ENCODE results near the gene ST8SIA1.

The ST8SIA1 gene

GRCh38 chr12:22231078-22231477, 103.4 kb downstream of the ST8SIA1 start:
- DNase-seq, result no peak

GRCh38 chr12:22230280-22230794, 104.2 kb downstream of the ST8SIA1 start:
- no peak for DNase-seq

GRCh38 chr12:22229652-22230279, 104.7 kb downstream of the ST8SIA1 start:
- no peak for DNase-seq

GRCh38 chr12:22228022-22228875, 106.3 kb downstream of the ST8SIA1 start:
- no peak for DNase-seq

GRCh38 chr12:22223356-22223755, 111.2 kb downstream of the ST8SIA1 start:
- DNase-seq, result no peak

- DNase-seq, result no peak
Observed at GRCh38 chr12:22217556-22217955, 117.0 kb downstream of the ST8SIA1 start.

GRCh38 chr12:22215467-22216253, 118.8 kb downstream of the ST8SIA1 start:
- DNase-seq, result no peak

- DNase-seq, result no peak
Observed at GRCh38 chr12:22211128-22211527, 123.4 kb downstream of the ST8SIA1 start.

- DNase-seq, result no peak
Observed at GRCh38 chr12:22209422-22209821, 125.1 kb downstream of the ST8SIA1 start.

- no peak for DNase-seq
Observed at GRCh38 chr12:22206111-22206728, 128.3 kb downstream of the ST8SIA1 start.

- DNase-seq, result no peak
Observed at GRCh38 chr12:22204391-22204790, 130.1 kb downstream of the ST8SIA1 start.

GRCh38 chr12:22202847-22203246, 131.7 kb downstream of the ST8SIA1 start:
- DNase-seq, result no peak

- no peak for DNase-seq
Observed at GRCh38 chr12:22201101-22201500, 133.4 kb downstream of the ST8SIA1 start.

- DNase-seq, result no peak
Observed at GRCh38 chr12:22196236-22196635, 138.3 kb downstream of the ST8SIA1 start.

GRCh38 chr12:22190969-22191368, 143.5 kb downstream of the ST8SIA1 start:
- no peak for DNase-seq

GRCh38 chr12:22188431-22188830, 146.1 kb downstream of the ST8SIA1 start:
- DNase-seq, result no peak

- DNase-seq, result no peak
Observed at GRCh38 chr12:22180705-22181104, 153.8 kb downstream of the ST8SIA1 start.

GRCh38 chr12:22173177-22173576, 161.3 kb downstream of the ST8SIA1 start:
- DNase-seq, result no peak

- DNase-seq, result no peak
Observed at GRCh38 chr12:22172501-22172900, 162.0 kb downstream of the ST8SIA1 start.

GRCh38 chr12:22169376-22169775, 165.1 kb downstream of the ST8SIA1 start:
- no peak for DNase-seq

GRCh38 chr12:22164139-22164538, 170.4 kb downstream of the ST8SIA1 start:
- DNase-seq, result no peak

- no peak for DNase-seq
Observed at GRCh38 chr12:22163594-22163993, 170.9 kb downstream of the ST8SIA1 start.
